ENCODE results near the gene CTSW.
A peak's percentile ranks its signal among the peaks of the same experiment; 100 is the strongest.

CTSW gene

DNA sequence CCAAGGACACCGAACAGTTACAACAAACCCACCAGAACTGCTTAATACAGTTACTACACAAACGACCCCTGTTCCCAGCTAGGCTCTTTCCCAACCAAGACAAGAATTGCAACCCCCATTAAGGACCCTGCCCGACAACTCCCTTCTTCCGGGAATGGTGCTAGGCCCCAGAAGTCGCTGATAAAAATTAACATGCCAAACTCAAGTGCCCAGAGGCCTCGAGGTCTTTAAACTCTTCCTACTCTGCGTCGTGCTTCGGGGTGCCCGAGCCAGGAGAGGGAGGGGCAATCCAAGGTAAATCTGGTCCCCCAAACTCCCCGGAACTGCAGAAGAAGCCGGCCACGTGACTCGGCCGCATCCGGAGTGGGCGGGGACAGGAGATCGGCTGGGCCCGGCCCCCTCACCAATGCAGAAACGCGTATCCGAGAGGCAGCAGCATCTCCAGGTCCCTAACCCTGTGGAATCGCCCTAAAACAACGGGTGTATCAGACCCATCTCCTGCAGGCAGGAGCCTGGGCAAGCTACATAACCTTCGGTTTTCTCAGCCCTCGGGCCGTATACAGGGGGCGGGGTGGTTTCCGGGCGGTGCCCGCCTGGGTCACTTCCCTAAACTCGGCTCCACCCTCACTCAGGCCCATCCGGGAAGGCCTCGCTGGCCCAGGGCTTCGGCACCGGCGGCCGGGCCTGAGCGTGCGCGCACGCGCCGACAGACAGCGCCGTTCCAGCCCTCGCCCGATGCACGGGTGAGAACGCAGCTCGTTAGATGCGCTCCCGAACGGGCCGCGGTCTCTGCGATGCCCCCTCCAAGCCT lies 22.7 kb upstream of the CTSW start:
- DNase-seq, result peak; percentile 83

- DNase-seq, result peak; percentile 64
Measured at GRCh38 chr11:65857500-65857852, 22.2 kb upstream of the CTSW start.

- peak; percentile 96 for DNase-seq
Measured at GRCh38 chr11:65857853-65858680, 21.6 kb upstream of the CTSW start, which contains the start of gene CFL1. Gene CFL1 (minus strand): TSS chr11:65858180. CDS start chr11:65858099, 81 bp downstream.

- no peak for DNase-seq
Measured at GRCh38 chr11:65858681-65859087, 21.0 kb upstream of the CTSW start.

DNA sequence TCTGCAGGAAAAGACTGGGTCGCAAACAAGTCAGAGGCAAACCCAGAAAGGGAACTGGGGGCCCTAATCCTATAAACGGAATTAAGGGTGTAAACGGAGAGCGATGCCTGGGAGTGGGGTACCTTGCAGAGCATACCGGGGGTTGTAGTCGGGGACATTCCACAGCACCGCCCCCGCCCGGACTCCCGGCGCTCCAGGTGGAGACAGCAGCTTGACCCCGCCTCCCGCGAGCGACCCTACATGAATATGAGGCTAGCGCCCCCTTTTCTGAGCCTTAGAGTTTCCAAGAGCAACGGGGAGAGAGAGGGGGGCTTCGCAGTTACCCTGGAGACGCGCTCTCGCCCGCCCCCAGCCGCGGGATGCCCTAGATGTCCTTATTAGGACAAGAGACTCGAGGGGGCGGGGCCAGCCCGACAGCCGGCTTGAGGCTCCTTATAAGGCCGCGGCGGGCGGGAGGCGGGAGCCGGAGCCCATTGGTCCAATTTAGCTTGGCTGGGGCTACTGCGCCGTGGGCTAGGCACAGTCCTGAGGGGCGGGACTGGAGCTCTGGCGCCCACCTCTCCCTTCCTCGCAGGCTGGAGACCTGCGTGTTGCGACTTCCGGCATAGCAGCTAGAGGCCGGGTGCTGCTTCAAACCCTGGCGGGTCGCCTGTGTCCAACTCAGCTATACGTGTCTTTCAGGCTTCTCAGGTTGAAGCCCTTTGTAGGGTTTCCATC lies 20.4 kb upstream of the CTSW start:
- DNase-seq, result peak; percentile 92

- DNase-seq, result no peak
Measured at GRCh38 chr11:65859812-65860277, 19.8 kb upstream of the CTSW start.

GRCh38 chr11:65860278-65861164 lies 19.1 kb upstream of the CTSW start, which contains the start of gene MUS81:
Gene MUS81 (plus strand): TSS chr11:65860433. CDS start chr11:65860754, 321 bp downstream.
- DNase-seq, result peak; percentile 95

GRCh38 chr11:65861165-65861505 lies 18.5 kb upstream of the CTSW start:
- no peak for DNase-seq

- DNase-seq, result no peak
Measured at GRCh38 chr11:65861533-65862183, 18.0 kb upstream of the CTSW start.

DNA sequence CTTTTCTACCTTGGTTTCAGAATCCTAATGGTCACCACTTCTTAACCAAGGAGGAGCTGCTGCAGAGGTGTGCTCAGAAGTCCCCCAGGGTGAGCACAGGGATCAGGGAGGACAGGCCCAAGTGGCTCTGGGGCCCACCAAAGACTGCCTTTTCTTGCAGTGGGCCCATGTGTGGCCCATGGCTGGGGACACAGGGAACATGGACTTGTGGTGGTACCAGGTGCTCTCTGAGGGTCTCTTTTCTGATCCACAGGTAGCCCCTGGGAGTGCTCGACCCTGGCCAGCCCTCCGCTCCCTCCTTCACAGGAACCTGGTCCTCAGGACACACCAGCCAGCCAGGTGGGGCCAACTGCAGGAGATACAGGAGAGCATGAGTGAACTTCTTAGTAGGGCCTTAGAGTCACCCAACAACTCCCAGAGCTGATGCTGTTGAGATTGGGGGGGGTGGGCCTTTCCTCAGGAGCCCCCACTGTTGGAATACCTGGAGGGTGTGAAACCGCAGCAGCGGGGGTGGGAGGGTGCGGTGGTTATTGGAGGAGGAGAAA lies 17.4 kb upstream of the CTSW start:
- no peak for DNase-seq

- DNase-seq, result no peak
Measured at GRCh38 chr11:65862941-65863888, 16.4 kb upstream of the CTSW start.

DNA sequence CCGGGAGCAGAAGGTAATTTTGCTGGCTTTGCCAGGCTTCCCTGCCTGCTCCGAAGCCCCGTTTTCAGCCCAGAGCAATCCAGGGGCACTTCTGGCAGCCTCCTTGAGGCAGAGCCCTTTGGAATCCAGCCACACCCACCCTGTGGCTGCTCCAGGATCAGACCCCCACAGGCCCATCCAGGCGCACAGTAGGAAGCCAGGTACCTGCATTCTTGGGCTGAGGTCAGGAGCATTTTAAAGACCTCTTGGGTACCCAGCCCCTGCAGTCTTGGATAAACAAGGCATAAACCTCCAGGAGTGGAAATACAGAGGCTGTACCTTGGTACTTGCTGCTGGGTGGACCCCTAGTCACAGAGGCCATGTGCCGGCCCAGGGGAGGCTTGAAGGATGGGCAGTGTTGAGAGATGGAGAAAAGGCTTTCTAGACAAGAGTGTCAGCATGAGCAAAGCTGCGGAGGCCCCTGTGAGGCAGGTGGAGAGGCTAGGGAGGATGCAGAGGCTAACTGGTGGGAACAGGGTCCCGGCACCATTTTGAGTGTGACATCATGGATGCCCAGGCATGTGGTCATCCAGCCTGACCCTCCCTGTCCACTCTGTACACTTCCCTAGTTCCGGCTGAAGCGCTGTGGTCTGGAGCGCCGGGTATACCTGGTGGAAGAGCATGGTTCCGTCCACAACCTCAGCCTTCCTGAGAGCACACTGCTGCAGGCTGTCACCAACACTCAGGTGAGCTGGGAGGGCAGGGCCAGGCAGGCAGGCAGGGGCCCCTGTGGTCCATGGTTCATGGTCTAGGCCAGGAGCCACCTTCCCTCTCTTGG lies 15.5 kb upstream of the CTSW start:
- no peak for DNase-seq

DNA sequence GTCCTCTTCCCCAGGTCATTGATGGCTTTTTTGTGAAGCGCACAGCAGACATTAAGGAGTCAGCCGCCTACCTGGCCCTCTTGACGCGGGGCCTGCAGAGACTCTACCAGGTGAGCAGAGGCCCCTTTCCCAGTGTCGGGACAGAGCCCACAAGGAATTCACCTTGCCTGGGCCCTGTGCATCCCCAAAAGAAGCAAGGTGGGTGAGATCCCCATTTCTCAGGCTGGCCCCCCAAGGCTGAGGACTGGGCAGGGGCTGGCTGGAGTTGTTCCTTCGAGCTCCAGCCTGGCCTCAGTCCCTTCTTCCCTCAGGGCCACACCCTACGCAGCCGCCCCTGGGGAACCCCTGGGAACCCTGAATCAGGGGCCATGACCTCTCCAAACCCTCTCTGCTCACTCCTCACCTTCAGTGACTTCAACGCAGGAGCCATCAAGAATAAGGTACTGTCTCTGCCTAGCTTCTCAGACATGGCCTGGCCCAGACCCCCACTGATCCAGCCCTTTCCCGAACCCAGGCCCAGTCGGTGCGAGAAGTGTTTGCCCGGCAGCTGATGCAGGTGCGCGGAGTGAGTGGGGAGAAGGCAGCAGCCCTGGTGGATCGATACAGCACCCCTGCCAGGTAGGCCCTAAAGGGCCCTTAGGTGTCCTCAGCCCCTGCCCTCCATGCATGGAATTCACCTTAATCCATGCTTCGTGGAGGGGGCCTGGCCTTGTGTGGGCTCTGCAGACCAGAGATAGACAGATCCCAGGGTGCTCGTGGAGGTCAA lies 14.7 kb upstream of the CTSW start:
- DNase-seq, result no peak

- DNase-seq, result no peak
Measured at GRCh38 chr11:65865550-65866172, 14.0 kb upstream of the CTSW start.

DNA sequence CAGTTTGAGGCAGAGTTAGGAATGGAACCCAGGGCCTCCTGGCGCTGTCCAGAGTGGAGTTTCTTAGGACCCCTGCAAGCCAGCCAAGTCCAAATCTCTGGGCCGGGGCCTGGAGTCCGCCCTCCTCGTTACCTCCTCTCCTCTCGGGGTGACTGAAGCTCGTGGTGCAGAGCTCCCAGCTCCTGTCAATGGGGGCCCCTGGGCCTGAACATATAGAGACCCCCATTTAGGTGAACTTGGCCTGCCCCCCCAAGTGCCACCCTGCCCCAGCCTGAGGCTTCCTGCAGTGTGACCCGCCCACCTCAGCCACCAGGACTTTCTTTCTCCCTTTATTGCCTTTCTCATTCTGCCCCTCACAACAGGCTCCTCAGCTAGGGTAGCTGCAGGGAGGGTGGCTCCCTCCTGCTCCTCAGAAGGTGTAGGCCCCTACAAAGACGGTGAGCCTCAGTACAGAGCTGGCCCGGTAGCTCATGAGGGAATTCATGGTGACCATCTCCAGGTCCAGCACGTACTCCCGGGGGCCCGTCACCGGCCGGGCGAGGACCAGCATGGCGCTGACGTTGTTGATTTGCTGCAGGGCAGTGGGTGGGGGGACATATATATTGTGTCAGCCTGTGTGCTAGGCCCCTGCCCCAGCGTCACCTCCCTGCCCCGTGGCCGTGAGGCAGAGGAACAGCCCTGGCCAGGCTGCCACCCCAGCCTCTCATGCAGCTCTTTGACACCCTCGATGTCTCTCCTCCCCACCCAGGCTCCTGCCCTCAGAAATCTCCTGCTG lies 12.9 kb upstream of the CTSW start:
- DNase-seq, result no peak

DNA sequence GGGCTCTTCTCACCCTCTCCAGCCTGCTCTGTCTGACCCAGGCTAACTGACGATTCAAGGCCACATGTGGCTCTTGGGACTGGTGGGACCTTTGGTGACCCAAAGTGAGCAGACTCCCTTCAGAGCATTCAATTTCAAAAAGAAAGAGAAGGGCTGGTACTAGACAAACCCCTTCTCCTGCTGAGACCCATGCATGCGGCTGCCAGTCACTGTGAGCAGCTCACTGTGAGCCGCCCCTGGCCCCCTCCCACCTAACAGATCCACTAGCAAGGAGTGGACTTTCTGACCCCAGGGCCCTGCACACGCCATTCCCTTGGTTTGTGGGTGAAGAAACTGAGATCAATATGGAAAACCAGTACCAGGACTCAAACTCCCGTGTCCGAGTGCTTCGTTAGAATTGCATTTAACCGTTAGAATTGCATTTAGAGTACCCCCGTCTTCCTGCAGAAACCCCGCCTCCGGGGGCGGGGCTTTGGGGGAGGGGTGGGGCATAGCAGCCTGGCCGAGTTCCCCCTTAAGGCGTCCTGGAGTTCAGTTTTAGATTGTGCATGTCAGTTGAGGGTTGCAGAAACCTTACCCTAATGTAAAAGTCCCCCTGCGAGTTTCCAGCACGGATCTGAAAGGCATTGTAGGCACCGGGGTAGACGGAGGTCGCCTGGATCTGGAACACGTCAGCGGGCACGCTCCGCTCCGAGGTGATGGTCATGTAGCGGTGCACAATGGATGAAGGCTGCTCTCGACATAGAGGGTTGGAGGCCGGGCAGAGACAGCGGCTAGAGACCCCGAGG lies 12.2 kb upstream of the CTSW start:
- DNase-seq, result no peak

All from activated effector memory CD4-positive, alpha-beta T cell treated with Interleukin-2 at 50 U/mL for 16 hours (primary cell).